Thyroid gland (tissue), 4 donors: ENCODE data around the gene SNCAIP. TPM values are rescaled to one million over a fixed set of nuclear protein-coding genes. Genes with fewer than 3 reads are reported as not detected.

Experiments used
- DNase-seq, 2 donors: peaks; one replicate each; pipeline ENCODE4 v3.0.0-alpha.2; 2019
- H3K27ac ChIP-seq, 3 donors: fragments of 200-600 bp; sonication (generic); 1 replicate in 2 of 3; 2 replicates in 1 of 3; pipeline ENCODE4 v1.5.1; 2016 to 2019; ENCODE audit warnings: mild to moderate bottlenecking in 1 of 3, moderate library complexity in 1 of 3
- H3K27me3 ChIP-seq: fragments of 200-600 bp; sonication (generic); one replicate; pipeline ENCODE4 v1.5.1; 2019
- H3K36me3 ChIP-seq, 2 donors: fragments of 200-600 bp; sonication (generic); one replicate each; pipeline ENCODE4 v1.5.1; 2016 to 2019
- H3K4me1 ChIP-seq, 2 donors: fragments of 200-600 bp; sonication (generic); one replicate each; pipeline ENCODE4 v1.5.1; 2017 to 2019
- H3K4me3 ChIP-seq, 3 donors: fragments of 200-600 bp; sonication (generic); replicated peaks in 1 of 3; 1 replicate in 2 of 3; 2 replicates in 1 of 3; pipeline ENCODE4 v1.5.1; 2016; ENCODE audit warnings: mild to moderate bottlenecking in 1 of 3
- H3K9me3 ChIP-seq: fragments of 200-600 bp; sonication (generic); one replicate; pipeline ENCODE4 v1.5.1; 2017
- CTCF ChIP-seq, 6 experiments: fragments of 200-600 bp in 3 of 6; fragments of 450-650 bp in 3 of 6; sonication (generic) in 3 of 6; IDR thresholded peaks; one replicate each; pipeline ENCODE4 v1.5.1; 2016 to 2019; ENCODE audit warnings: antibody characterized with exemption in 6 of 6, mild to moderate bottlenecking in 2 of 6, inconsistent platforms in 1 of 6, moderate library complexity in 1 of 6
- POLR2A ChIP-seq, 2 donors: fragments of 450-650 bp; IDR thresholded peaks; one replicate each; pipeline ENCODE4 v1.6.1; 2017; ENCODE audit warnings: antibody characterized with exemption in 2 of 2, mild to moderate bottlenecking in 2 of 2, moderate library complexity in 1 of 2
- WGBS, 2 donors: methylation state at CpG; one replicate each; pipeline ENCODE4 v1.1.5; 2017; 5-methylcytosine and 5-hydroxymethylcytosine counted together
- intact Hi-C: fragments of 100-400 bp; cut with DNase I; formaldehyde crosslinking; loops from one replicate; pipeline ENCODE4 v1.15.1; 2023
- total RNA-seq, 4 donors: library from RNA; depleted of rRNA; stranded (reverse); fragments of >200 nt; gene quantifications; one replicate each; pipeline ENCODE4 v1.2.3, GENCODE V29; 2016

Gene SNCAIP
- total RNA-seq, 4 donors from 2014 or later = 4.0 to 12.8 (median 9.8) TPM

DNA sequence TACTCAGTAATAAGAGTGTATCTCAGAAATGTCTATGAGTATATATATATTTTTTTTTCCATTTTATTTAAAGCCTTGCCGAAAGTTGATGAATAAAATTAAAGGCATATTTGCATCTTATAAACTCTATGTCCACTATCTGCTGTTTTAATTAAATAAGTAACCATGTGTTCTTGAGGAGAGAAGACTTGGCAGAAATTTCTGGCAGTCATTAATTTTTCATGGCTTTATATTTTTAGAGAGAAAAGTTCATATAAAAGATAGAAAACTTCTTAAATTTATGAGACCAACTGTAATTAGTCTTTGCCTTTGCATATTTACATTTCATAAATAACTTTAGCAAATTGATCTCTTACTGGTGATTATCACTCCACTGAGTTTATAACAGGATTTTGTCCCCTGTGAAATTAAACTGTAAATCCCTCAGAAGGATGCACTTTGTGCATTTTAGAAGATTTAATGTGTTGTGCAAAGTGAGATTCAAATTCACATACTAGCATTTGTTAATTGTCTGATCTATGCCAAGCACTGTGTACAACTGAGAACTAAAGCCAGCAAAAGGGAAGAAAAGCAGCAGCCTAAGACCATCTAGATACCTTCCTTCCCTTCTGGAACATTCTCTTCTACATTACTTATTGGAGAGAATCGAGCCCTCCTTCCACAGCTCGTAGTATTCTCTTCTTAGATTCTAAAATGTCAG, 108.7 kb downstream of the SNCAIP start:
- intact Hi-C loops = no loop called here
- WGBS, 2 donors = 83 to 84% methylated on average over 3 of the region's 3 CpGs
- H3K27me3 ChIP-seq = no peaks in the 10 kb centered on the region
- H3K36me3 ChIP-seq = no peaks in the 10 kb centered on the region
- TF ChIP-seq POLR2A (IDR thresholded peaks at IDR 0.05) (no peak), CTCF (IDR thresholded peaks at IDR 0.05) (no peak)
- no peaks in the 10 kb centered on the region for H3K9me3 ChIP-seq
- H3K27ac ChIP-seq = no peak overlapping the region
- DNase-seq = no peak
- H3K4me3 ChIP-seq = no peak overlapping the region
- H3K4me1 ChIP-seq = no peaks in the 10 kb centered on the region

GRCh38 chr5:122421374-122422079, 109.5 kb downstream of the SNCAIP start:
- H3K4me1 ChIP-seq = no peaks in the 10 kb centered on the region
- H3K9me3 ChIP-seq = no peaks in the 10 kb centered on the region
- no peak for DNase-seq
- intact Hi-C loops = no loop called here
- H3K36me3 ChIP-seq = no peaks in the 10 kb centered on the region
- H3K27ac ChIP-seq = no peak overlapping the region
- TF ChIP-seq POLR2A (IDR thresholded peaks at IDR 0.05) (no peak), CTCF (IDR thresholded peaks at IDR 0.05) (no peak)
- no peak overlapping the region for H3K4me3 ChIP-seq
- H3K27me3 ChIP-seq = no peaks in the 10 kb centered on the region
- WGBS, 2 donors = 89 to 93% methylated on average over 2 of the region's 2 CpGs

DNA sequence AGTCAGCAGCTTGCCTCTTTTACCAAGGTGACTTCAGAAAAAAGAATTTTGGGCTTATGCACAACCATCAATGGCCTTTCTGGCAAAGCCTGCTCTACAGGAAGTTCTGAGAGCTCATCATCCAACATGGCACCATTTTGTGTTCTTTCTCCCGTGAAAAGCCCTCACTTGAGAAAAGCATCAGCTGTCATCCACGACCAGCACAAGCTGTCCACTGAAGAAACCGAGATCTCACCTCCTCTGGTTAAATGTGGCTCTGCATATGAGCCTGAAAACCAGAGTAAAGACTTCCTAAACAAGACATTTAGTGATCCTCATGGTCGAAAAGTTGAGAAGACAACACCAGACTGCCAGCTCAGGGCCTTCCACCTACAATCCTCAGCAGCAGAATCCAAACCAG, 111.2 kb downstream of the SNCAIP start:
- WGBS, 2 donors = 86 to 96% methylated on average over 4 of the region's 4 CpGs
- Histone ChIP-seq H3K4me3 (no peak overlapping the region), H3K27ac (no peak overlapping the region), H3K36me3 (no peaks in the 10 kb centered on the region), H3K4me1 (no peaks in the 10 kb centered on the region), H3K9me3 (no peaks in the 10 kb centered on the region), H3K27me3 (no peaks in the 10 kb centered on the region)
- DNase-seq = no peak
- intact Hi-C loops = no loop called here
- no peak for TF ChIP-seq CTCF (IDR thresholded peaks at IDR 0.05)
- no peak for TF ChIP-seq POLR2A (IDR thresholded peaks at IDR 0.05)

DNA sequence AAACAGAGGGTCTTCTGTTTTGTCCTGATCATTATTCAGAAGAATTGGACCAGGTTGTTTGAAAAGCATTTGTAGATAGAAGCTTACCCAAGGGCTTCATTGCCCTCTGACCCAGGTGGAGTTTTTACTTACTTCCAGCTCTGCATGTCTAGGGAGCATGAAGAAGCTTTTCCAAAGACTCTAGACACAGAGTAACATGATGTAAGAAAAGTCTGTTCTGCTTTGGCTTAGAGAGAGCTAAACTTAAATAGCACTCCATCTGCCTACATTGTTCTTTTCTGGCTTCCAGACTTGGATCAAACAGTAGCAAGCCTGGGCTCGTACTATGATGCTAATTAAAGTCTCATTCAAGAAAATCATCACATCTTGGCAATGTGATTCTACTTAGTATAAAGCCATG, 112.1 kb downstream of the SNCAIP start:
- no peak overlapping the region for H3K27ac ChIP-seq
- no peaks in the 10 kb centered on the region for H3K27me3 ChIP-seq
- TF ChIP-seq POLR2A (IDR thresholded peaks at IDR 0.05) (no peak), CTCF (IDR thresholded peaks at IDR 0.05) (no peak)
- H3K36me3 ChIP-seq = no peaks in the 10 kb centered on the region
- no peak overlapping the region for H3K4me3 ChIP-seq
- no peaks in the 10 kb centered on the region for H3K4me1 ChIP-seq
- intact Hi-C loops = no loop called here
- WGBS, 2 donors = 72 to 76% methylated on average over 1 of the region's 1 CpG
- DNase-seq = no peak
- no peaks in the 10 kb centered on the region for H3K9me3 ChIP-seq

DNA sequence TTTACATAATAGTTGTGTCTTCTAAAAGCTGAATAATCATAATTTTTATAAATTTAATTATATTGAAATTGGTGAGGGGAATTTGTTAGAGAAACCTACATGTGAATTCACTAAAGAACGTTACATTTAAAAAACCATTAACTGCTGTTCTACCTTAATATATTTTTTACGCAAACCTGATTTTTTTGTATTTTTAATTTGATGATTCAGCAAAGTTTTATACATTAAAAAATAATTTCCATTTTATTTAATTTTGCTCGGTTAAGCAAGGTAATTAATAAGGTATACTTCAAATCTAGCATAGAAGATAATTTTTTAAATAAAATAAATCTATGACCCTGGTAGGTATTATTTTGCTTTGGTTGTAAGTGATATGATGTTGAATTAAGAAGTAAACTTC, 114.3 kb downstream of the SNCAIP start:
- 81% methylated on average over 3 of the region's 3 CpGs for WGBS, 2 donors
- TF ChIP-seq CTCF (IDR thresholded peaks at IDR 0.05) (no peak), POLR2A (IDR thresholded peaks at IDR 0.05) (no peak)
- no peak for DNase-seq
- no peak overlapping the region for H3K27ac ChIP-seq
- no peak overlapping the region for H3K4me3 ChIP-seq
- intact Hi-C loops = no loop called here
- H3K4me1 ChIP-seq = no peaks in the 10 kb centered on the region
- no peaks in the 10 kb centered on the region for H3K36me3 ChIP-seq
- H3K27me3 ChIP-seq = no peaks in the 10 kb centered on the region
- H3K9me3 ChIP-seq = no peaks in the 10 kb centered on the region
